Keratinocyte (primary cell): Measurements from ENCODE around the gene FBXL12. TPM values are rescaled to one million over a fixed set of nuclear protein-coding genes. Genes with fewer than 3 reads are reported as not detected.

Experiments
- DNase-seq: peaks from one replicate; pipeline ENCODE4 v3.0.0-alpha.2; 2011; ENCODE audit warnings: low read depth, missing footprints, low spot score
- FAIRE-seq: peaks from 2 replicates; lab custom pipeline; 2011; peaks lifted over from hg19 to GRCh38; lab: Jason Lieb, UNC
- H2AFZ ChIP-seq: 2 replicates; pipeline ENCODE4 v1.6.0; 2012; ENCODE audit warnings: low read length, control low read depth, inconsistent platforms; ENCODE audit not compliant: control insufficient read depth
- H3K27ac ChIP-seq: 2 replicates; pipeline ENCODE4 v1.5.1; 2011; ENCODE audit warnings: low read length; ENCODE audit not compliant: control insufficient read depth, insufficient read depth
- H3K27me3 ChIP-seq: 3 replicates; pipeline ENCODE4 v1.6.0; 2011; ENCODE audit warnings: low read length; ENCODE audit not compliant: control insufficient read depth, insufficient read depth; ENCODE audit errors: extremely low read depth
- H3K36me3 ChIP-seq, 2 experiments: 2 replicates in 1 of 2; 3 replicates in 1 of 2; pipeline ENCODE4 v1.5.1; 2011; ENCODE audit warnings: low read length in 2 of 2, mild to moderate bottlenecking in 1 of 2; ENCODE audit not compliant: control insufficient read depth in 2 of 2, insufficient read depth in 2 of 2; ENCODE audit errors: extremely low read depth in 1 of 2
- H3K4me1 ChIP-seq: 3 replicates; pipeline ENCODE4 v1.5.1; 2011; ENCODE audit warnings: low read length; ENCODE audit not compliant: control insufficient read depth, insufficient read depth; ENCODE audit errors: extremely low read depth
- H3K4me2 ChIP-seq: 3 replicates; pipeline ENCODE4 v1.6.0; 2011; ENCODE audit warnings: low read depth, low read length; ENCODE audit not compliant: control insufficient read depth, insufficient read depth; ENCODE audit errors: extremely low read depth
- H3K4me3 ChIP-seq, 3 experiments: fragments of 200-600 bp in 1 of 3; sonication (generic) in 1 of 3; 2 replicates in 2 of 3; 3 replicates in 1 of 3; pipeline ENCODE4 v1.5.1; 2011 to 2016; ENCODE audit warnings: low read length in 3 of 3, mild to moderate bottlenecking in 3 of 3, control low read depth in 2 of 3, inconsistent platforms in 1 of 3, low read depth in 1 of 3, mixed read lengths in 1 of 3, mixed run types in 1 of 3, moderate library complexity in 1 of 3; ENCODE audit not compliant: control insufficient read depth in 2 of 3, insufficient read depth in 2 of 3; ENCODE audit errors: extremely low read depth in 1 of 3
- H3K79me2 ChIP-seq: 2 replicates; pipeline ENCODE4 v1.6.0; 2012; ENCODE audit warnings: low read length; ENCODE audit not compliant: control insufficient read depth, insufficient read depth
- H3K9ac ChIP-seq: 3 replicates; pipeline ENCODE4 v1.6.0; 2011; ENCODE audit warnings: low read length; ENCODE audit not compliant: control insufficient read depth, insufficient read depth; ENCODE audit errors: extremely low read depth
- H3K9me1 ChIP-seq: 3 replicates; pipeline ENCODE4 v1.6.0; 2011; ENCODE audit warnings: low read length; ENCODE audit not compliant: control insufficient read depth, insufficient read depth; ENCODE audit errors: extremely low read depth
- H3K9me3 ChIP-seq: 2 replicates; pipeline ENCODE4 v1.5.1; 2012; ENCODE audit warnings: low read depth, low read length; ENCODE audit not compliant: control insufficient read depth
- H4K20me1 ChIP-seq: 3 replicates; pipeline ENCODE4 v1.6.0; 2011; ENCODE audit warnings: low read length; ENCODE audit not compliant: control insufficient read depth, insufficient read depth; ENCODE audit errors: extremely low read depth
- EZH2 ChIP-seq: IDR thresholded peaks from one replicate; pipeline ENCODE4 v1.6.1; 2012; ENCODE audit warnings: inconsistent platforms, mild to moderate bottlenecking, low read length, moderate library complexity
- dilution Hi-C: fragments of 300-500 bp; cut with MboI; formaldehyde crosslinking; loops from one replicate; pipeline ENCODE4 v1.7.0; 2020; ENCODE audit warnings: low sequenced_read_pairs; ENCODE audit not compliant: extremely low pct_ligation_motif_present
- polyA plus RNA-seq, 5 experiments: library from polyadenylated mRNA; depleted of rRNA in 3 of 5; stranded (reverse) in 3 of 5; stranded (forward) in 1 of 5; unstranded in 1 of 5; fragments of >200 nt; gene quantifications; 1 replicate in 1 of 5; 2 replicates in 3 of 5; 3 replicates in 1 of 5; pipeline versions ENCODE4 v1.2.1 to v1.2.3, GENCODE V29; 2011 to 2012; ENCODE audit warnings: missing spikeins in 2 of 5, low read depth in 1 of 5, low replicate concordance in 1 of 5
- TF ChIP-seq, protein P1 (sequence below), 3 experiments: IDR thresholded peaks in 1 of 3; conservative IDR thresholded peaks in 1 of 3; optimal IDR thresholded peaks in 1 of 3; 2 replicates in 2 of 3; 3 replicates in 1 of 3; pipeline versions ENCODE3 to v1.5.1; 2011; ENCODE audit warnings: low read length in 3 of 3, mild to moderate bottlenecking in 3 of 3, moderate library complexity in 2 of 3, control low read depth in 1 of 3, inconsistent platforms in 1 of 3; ENCODE audit not compliant: insufficient read depth in 2 of 3; ENCODE audit errors: extremely low read depth in 1 of 3

Gene FBXL12
- polyA plus RNA-seq, 1 donor (not counting 4 experiments of a cell fraction or from before 2014, with no cell fraction given), result 12.6 TPM

DNA sequence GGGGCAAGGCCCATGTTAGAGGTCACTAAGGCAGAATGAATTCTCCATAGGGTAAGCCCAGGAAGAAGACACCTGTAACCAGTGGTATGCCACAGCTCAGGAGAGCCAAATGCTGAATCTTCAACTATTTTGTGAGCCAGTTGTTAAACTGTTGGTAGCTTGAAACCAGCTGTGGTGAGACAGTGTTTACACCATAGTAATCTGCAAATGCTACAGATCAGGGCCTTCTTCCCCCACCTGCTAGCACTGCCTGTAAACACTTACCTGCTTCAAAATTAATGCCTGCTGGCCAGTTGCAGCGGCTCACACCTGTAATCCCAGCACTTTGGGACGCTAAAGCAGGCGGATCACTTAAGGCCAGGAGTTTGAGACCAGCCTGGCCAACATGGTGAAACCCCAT lies 12.1 kb downstream of the FBXL12 start:
- H3K27ac ChIP-seq, result no peak overlapping the region
- DNase-seq (no peak), FAIRE-seq (no peak)
- no peaks in the 10 kb centered on the region for H3K27me3 ChIP-seq
- no peak overlapping the region for H3K4me3 ChIP-seq
- TF ChIP-seq, protein P1, sequence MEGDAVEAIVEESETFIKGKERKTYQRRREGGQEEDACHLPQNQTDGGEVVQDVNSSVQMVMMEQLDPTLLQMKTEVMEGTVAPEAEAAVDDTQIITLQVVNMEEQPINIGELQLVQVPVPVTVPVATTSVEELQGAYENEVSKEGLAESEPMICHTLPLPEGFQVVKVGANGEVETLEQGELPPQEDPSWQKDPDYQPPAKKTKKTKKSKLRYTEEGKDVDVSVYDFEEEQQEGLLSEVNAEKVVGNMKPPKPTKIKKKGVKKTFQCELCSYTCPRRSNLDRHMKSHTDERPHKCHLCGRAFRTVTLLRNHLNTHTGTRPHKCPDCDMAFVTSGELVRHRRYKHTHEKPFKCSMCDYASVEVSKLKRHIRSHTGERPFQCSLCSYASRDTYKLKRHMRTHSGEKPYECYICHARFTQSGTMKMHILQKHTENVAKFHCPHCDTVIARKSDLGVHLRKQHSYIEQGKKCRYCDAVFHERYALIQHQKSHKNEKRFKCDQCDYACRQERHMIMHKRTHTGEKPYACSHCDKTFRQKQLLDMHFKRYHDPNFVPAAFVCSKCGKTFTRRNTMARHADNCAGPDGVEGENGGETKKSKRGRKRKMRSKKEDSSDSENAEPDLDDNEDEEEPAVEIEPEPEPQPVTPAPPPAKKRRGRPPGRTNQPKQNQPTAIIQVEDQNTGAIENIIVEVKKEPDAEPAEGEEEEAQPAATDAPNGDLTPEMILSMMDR (optimal IDR thresholded peaks at IDR 0.05 in 1 of 3, IDR thresholded peaks at IDR 0.05 in 1 of 3, conservative IDR thresholded peaks at IDR 0.05 in 1 of 3; ENCODE audit: extremely low read depth in 1 of 3, insufficient read depth in 2 of 3, low read length in 3 of 3), result no peak
- no peak for TF ChIP-seq EZH2
- no peaks in the 10 kb centered on the region for H3K9me3 ChIP-seq
- peaks cover 18 to 25% of the 10 kb centered on the region in 2 experiments for H3K36me3 ChIP-seq
- H2AFZ ChIP-seq, result no peak overlapping the region
- H3K4me2 ChIP-seq, result no peak overlapping the region
- no peaks in the 10 kb centered on the region for H4K20me1 ChIP-seq
- no peaks in the 10 kb centered on the region for H3K4me1 ChIP-seq
- H3K9me1 ChIP-seq, result no peaks in the 10 kb centered on the region
- dilution Hi-C loops, result no loop called here
- no peak overlapping the region for H3K9ac ChIP-seq
- no peaks in the 10 kb centered on the region for H3K79me2 ChIP-seq

- DNase-seq (no peak), FAIRE-seq (no peak)
- peaks cover 9% of the 10 kb centered on the region for H3K4me1 ChIP-seq
- peaks cover 0 to 7% of the 10 kb centered on the region in 2 experiments for H3K36me3 ChIP-seq
- no peaks in the 10 kb centered on the region for H3K79me2 ChIP-seq
- H4K20me1 ChIP-seq, result no peaks in the 10 kb centered on the region
- H3K27me3 ChIP-seq, result no peaks in the 10 kb centered on the region
- no peak overlapping the region for H3K4me3 ChIP-seq
- H3K4me2 ChIP-seq, result no peak overlapping the region
- H3K9ac ChIP-seq, result no peak overlapping the region
- H2AFZ ChIP-seq, result no peak overlapping the region
- H3K9me3 ChIP-seq, result no peaks in the 10 kb centered on the region
- TF ChIP-seq, protein P1 (optimal IDR thresholded peaks at IDR 0.05 in 1 of 3, IDR thresholded peaks at IDR 0.05 in 1 of 3, conservative IDR thresholded peaks at IDR 0.05 in 1 of 3; ENCODE audit: extremely low read depth in 1 of 3, insufficient read depth in 2 of 3, low read length in 3 of 3), result no peak
- TF ChIP-seq EZH2, result no peak
- no peak overlapping the region for H3K27ac ChIP-seq
- H3K9me1 ChIP-seq, result no peaks in the 10 kb centered on the region
- dilution Hi-C loops, result no loop called here
These were observed 16.9 kb downstream of the FBXL12 start for GRCh38 chr19:9801976-9802375.
